Measurements from ENCODE around the gene TPSAB1.
"Not testable (repeated sequence)": the region's sequence is repeated elsewhere in the genome, so short reads cannot be mapped to it uniquely, and the experiment has no call there.

TPSAB1 gene

DNA sequence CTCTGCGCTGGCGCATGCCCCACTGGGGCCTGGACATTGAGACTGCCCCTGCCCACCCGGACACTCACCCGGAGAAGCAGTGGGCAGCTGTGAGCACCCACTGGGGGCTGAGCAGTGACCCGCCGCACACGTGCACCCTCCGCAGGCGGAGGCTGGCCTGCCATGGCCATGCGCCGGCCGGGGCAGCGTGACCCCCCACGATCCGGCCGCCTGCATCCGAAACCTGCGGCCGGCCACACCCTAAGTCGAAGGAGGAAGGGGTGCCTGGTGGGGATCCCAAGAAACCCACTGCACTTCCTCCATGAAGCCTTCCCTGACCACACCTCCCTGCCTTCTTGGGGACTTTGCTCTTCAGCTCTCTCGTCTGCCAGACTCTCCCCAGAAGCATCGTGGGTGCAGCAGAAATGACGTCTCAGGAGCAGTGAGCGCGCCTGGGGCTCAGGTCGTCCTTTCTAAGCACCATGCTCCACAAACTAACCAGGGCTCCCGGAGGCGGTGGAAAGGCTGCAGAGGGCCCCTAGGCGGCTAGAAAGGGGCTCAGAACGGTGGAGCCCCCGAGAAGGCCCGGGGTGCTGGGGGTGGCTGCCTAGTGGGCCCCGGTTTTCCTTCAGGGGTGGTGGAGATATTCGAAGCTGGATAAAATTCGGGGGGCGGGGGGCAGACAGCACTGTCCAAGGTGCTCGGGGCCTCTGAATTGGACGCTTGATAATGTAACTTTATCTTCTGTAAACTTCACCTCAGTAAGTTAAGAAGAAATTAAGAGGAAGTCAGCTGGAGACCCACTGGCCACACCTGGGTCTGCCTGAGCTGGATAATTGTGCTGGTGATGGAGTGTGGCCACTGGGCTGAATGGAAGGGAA is 16.9 kb upstream of the TPSAB1 start:
- DNase-seq (ENCODE audit: low read depth in 4 of 4, low spot score in 1 of 4) = no peak

DNA sequence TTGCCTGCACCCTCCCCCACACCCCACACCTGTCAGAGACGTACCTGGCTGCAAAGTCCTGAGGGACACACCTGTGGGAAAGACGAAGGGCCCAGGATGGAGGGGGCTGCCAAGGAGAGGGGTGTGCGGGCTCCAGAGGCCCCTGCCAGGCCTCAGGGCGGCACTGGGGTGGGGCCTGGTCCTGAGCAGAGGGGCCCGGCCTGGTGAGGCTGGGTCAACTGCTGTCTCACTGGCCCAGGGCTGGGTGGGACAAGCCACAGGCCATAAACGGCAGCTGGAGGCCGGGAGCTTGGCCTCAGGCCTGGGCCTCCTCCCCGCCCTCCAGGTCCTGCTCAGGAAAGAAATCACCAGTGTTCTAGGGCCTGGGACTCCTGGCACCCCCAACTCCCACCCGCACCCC is 15.9 kb upstream of the TPSAB1 start:
- no peak for DNase-seq (ENCODE audit: low read depth in 4 of 4, low spot score in 1 of 4)

DNA sequence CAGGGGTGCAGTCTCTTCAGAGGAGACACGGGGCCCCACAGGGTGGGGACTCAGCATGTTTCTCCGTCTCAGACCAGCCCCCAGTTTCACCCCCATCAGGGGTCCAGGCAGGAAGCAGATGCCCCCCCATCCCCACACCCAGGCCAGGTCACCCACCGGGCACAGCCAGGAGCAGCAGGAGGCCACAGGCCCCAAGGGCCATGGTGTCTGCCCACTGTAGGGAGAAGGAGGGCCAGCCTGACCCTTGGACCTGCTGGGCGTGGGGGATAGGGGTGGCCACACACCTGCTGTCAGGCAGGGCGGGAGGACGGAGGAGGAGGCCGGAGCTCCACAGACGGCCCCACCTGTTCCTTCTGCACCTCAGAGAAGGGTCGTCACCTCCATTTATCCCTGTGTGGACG is 15.5 kb upstream of the TPSAB1 start, which contains the start of gene TPSG1:
Gene TPSG1 (minus strand): TSS at position 218 of the 401 bp plus-strand sequence. CDS start 16 bp downstream, at position 202.
- no peak for DNase-seq (ENCODE audit: low read depth in 4 of 4, low spot score in 1 of 4)

DNA sequence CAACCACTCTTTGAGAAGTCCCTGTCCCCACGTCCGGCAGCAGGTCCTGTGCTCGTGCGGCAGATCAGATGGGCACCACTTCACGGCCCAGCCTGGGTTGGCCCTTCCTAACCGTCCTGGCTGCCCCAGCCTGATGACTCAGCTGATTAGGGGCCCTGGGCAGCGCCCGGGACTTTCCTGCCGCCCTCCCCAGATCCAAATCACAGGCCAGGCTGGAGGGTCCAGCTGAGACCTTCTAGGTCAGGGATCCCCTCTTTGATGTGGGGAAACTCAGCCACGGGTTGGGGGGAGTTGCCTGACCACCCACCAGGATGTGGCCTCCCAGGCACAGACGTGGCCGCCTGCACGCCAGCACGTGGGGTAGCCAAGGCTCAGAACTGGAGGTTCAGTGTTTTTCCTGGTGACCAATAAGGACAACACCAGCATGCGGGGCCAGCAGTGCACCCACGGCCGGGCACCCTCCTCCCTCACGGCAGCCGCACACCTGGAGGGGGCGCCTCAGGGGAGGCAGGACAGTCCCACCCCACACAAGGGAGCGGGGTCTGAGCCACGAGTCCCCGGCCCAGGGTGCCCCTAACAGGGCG is 14.7 kb upstream of the TPSAB1 start:
- DNase-seq (ENCODE audit: low read depth in 4 of 4, low spot score in 1 of 4) = not testable (repeated sequence)

DNA sequence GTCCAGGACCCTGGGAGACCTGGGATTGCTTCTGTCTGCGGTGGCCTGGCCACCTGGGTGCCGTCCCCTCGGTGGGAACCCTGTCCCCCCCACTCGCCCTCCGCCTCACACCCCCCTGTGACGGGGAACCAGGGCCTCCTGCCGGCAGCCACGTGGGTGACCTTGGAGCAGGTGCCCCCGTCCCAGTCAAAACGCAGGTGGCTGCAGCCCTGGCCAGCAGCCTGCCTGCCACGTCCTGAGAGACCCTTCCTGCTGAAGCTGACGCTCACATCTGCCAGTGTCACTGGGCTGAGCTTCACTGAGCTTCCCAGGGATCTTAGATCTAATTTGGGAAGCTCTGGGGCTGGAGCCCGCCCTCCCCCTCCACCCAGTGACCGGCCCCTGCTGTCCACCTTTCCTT is 13.8 kb upstream of the TPSAB1 start:
- not testable (repeated sequence) for DNase-seq (ENCODE audit: low read depth in 4 of 4, low spot score in 1 of 4)

DNA sequence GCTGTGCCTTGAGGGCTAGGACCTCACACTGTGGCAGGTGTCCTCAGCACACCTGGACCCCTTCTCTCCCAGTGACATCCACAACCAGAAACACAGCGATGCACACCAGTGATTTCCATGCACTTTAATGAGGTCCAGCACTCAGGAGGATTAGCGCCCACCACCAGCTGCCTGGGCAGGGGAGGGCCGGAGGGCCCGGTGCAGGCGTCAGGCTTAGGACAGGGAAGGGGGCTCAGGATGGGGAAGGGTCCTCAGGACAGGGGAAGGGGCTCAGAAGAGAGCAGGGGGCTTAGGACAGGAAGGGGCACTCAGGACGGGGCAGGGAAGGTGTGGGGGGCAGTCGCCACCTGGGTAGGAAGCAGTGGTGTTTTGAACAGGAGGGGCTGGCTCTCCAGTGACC is 12.3 kb upstream of the TPSAB1 start:
- DNase-seq (ENCODE audit: low read depth in 4 of 4, low spot score in 1 of 4) = not testable (repeated sequence)

DNA sequence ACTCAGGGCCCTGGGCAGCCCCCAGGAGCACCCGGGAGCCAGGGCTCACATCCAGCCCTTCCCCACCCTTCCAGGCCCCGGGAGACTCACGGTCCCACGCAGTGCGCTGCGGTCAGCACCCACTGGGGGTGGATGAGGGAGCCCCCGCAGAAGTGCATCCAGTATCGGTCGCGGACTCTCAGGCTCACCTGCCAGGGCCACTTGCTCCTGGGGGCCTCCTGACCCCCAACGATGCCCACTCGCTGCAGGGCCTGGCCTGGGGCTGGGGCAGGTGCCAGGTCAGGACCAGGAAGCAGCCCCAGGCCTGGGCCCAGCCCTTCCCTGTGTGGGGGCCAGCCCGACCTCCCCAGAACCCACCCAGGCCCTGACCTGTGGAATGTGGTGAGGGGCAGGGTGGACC is 11.0 kb upstream of the TPSAB1 start:
- not testable (repeated sequence) for DNase-seq (ENCODE audit: low read depth in 4 of 4, low spot score in 1 of 4)

DNA sequence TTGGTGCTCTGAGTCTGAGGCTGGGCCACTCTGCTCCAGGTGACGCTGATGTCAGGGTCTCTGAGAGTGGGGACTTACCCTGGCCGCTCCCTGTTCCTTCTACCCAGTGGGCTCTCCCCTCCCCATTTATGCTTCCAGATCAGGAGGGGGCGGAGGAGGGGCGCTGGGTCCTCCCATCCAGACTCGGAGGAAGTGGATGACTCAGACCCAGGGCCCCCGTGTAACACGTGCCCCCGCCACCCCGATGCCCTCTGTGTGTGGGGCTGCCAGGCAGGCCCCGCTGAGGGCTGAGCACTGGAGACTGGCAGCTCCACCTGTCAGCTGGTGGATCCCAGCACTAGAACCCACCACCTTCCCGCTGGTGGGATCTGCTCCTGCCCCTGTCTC is 10.4 kb upstream of the TPSAB1 start, which contains the start of gene TPSB2:
Gene TPSB2 (minus strand): TSS at position 101 of the 387 bp plus-strand sequence. CDS start 233 bp downstream, outside the sequence.
- DNase-seq (ENCODE audit: low read depth in 4 of 4, low spot score in 1 of 4) = not testable (repeated sequence)

DNA sequence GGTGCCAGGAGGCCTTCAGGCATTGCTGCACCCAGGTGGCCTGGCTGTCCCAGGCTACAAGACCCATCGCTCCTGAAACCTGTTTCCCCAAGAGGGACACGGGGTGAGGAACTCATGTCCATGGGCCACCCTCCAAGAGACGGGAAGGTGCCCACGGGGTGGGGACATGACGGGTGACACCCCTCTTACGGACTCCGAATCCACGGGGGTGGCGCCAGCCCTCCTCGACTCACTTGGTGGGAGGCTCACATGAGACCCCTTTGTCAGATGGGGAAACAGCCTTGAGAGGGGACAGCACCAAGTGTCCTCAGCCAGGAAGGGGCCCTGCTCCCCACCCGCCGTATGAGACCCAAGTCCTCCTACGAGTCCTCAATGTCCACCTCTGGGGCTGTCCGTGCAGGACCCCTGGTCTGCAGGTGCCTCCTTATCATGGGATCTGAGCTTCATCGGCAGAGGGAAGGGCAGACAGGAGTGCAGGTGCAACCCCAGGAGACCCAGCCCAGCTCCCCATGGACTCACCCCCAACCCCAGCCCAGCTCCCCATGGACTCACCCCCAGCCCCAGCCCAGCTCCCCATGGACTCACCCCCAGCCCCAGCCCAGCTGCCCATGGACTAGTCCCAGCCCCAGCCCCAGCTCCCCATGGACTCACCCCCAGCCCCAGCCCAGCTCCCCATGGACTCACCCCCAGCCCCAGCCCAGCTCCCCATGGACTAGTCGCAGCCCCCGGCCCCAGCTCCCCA is 9.9 kb upstream of the TPSAB1 start:
- not testable (repeated sequence) for DNase-seq (ENCODE audit: low read depth in 4 of 4, low spot score in 1 of 4)

DNA sequence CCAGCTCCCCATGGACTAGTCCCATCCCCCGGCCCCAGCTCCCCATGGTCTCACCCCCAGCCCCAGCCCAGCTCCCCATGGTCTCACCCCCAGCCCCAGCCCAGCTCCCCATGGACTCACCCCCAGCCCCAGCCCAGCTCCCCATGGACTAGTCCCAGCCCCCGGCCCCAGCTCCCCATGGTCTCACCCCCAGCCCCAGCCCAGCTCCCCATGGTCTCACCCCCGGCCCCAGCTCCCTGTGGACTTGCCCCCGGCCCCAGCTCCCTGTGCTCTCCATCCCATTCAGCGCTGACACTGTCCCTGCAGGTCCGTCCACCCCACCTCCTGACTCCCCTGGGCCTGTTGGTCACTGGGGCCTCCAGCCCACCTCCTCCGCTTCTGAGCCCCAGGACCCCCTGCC is 9.2 kb upstream of the TPSAB1 start:
- DNase-seq (ENCODE audit: low read depth in 4 of 4, low spot score in 1 of 4) = not testable (repeated sequence)

DNA sequence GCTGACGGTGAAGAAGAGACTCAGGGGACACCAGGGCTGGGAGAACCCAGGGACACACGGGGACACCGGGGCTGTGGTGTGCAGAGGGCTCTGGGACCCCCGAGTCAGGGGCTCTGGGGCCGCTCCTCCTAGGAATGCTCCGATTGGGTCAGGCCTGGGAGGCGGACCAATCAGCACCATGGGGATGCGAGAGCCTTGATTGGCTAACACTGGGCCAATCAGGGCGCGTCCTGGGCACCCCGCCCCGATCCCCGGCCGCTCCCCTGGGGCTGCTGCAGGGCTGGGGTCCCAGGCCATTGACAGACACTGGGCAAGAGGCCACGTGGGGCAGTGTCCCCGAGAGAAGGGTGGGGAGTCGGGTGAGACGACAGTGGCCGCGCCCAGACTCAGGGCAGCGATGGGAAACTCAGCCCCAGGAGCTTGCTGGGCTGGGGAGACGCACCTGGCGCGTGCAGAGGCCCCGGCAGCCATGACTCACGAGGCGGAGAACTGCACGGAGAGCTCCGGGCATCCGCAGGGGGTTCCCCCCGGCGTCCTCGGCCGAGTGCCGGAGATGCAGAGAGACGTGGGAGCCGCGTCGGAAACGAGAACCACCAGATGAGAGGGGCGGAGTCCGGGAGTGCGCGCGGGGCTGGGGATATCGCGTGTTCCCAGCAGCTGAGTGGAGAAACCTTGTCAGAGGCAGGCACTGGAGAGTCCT is 8.3 kb upstream of the TPSAB1 start:
- not testable (repeated sequence) for DNase-seq (ENCODE audit: low read depth in 4 of 4, low spot score in 1 of 4)

DNA sequence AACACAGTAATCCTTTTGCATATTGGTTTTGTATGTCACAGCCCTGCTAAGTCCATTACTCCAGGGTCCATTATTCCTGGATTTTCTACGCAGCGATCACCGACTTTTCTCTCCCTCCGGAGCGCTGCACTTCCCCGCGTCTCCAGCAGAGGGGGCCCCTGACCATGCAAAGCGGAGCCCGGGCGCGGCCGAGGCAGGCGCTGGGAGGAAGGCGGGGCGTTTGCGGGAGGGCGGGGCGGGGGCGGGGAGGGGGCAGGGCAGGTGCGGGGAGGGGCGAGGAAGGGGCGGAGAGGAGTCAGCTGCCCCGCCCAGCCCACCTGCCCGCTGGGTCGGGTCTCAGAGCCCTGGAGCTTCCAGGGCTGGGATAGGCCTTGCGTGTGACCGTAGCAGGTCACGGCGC is 3.8 kb upstream of the TPSAB1 start:
- DNase-seq (ENCODE audit: low read depth in 4 of 4, low spot score in 1 of 4) = not testable (repeated sequence)

DNA sequence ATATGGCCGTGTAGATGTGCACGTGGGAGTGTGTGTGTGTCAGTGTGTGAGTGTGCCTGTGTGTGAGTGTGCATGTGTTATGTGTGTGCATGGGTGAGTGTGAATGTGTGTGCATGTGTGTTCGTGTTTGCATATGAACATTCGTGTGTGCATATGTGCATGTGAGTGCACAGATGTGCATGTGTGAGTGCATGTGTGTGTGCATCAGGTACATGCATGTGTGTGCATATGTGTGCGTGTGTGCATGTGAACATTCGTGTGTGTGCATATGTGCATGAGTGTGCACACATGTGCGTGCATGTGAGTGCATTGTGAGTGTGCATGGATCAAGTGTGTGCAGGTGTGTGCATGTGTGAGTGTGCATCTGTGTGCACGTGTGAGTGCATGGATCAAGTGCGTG is 2.5 kb upstream of the TPSAB1 start:
- DNase-seq (ENCODE audit: low read depth in 4 of 4, low spot score in 1 of 4) = no peak

DNA sequence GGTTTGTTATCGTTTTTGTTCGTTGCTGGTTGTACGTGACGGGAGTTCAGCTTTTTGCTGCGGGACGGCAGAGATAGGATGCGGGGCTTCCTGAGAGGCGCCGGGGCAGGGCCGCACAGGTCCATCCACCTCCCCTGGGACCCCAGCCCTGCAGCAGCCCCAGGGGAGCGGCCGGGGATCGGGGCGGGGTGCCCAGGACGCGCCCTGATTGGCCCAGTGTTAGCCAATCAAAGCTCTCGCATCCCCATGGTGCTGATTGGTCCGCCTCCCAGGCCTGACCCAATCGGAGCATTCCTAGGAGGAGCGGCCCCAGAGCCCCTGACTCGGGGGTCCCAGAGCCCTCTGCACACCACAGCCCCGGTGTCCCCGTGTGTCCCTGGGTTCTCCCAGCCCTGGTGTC is 1.6 kb upstream of the TPSAB1 start:
- DNase-seq (ENCODE audit: low read depth in 4 of 4, low spot score in 1 of 4) = not testable (repeated sequence)

DNA sequence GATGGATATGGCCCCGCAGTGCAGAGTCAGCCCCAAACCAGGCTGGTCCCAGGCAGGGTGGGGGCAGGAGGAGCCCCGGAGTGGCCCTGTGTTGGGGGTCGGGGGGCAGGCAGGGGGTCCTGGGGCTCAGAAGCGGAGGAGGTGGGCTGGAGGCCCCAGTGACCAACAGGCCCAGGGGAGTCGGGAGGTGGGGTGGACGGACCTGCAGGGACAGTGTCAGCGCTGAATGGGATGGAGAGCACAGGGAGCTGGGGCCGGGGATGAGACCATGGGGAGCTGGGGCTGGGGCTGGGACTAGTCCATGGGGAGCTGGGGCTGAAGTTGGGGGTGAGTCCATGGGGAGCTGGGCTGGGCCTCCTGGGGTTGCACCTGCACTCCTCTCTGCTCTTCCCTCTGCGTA is 930 bp upstream of the TPSAB1 start:
- DNase-seq (ENCODE audit: low read depth in 4 of 4, low spot score in 1 of 4) = not testable (repeated sequence)

DNA sequence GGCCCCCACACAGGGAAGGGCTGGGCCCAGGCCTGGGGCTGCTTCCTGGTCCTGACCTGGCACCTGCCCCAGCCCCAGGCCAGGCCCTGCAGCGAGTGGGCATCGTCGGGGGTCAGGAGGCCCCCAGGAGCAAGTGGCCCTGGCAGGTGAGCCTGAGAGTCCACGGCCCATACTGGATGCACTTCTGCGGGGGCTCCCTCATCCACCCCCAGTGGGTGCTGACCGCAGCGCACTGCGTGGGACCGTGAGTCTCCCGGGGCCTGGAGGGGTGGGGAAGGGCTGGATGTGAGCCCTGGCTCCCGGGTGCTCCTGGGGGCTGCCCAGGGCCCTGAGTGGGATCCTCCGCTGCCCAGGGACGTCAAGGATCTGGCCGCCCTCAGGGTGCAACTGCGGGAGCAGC is 576 bp downstream of the TPSAB1 start:
- not testable (repeated sequence) for DNase-seq (ENCODE audit: low read depth in 4 of 4, low spot score in 1 of 4)

DNA sequence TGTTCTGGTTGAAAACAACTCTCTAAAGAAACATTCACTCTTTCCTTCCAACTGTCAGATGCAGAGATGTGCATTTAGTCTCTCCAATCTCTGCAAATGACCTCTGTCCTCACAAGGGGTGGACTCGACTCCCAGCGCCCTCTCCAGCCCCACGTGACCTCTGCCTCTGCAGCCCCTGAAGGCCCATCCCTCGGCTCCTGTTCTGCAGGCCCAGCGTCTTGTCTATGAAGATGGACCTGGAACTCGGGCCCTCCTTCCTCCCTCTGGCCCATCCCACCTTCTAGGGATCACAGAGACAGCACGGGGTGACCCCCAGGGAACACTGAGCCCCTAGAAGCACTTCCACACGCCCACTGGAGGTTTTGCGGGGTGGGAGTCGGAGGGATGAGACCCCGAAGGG is 2.9 kb downstream of the TPSAB1 start:
- DNase-seq (ENCODE audit: low read depth in 4 of 4, low spot score in 1 of 4) = not testable (repeated sequence)

DNA sequence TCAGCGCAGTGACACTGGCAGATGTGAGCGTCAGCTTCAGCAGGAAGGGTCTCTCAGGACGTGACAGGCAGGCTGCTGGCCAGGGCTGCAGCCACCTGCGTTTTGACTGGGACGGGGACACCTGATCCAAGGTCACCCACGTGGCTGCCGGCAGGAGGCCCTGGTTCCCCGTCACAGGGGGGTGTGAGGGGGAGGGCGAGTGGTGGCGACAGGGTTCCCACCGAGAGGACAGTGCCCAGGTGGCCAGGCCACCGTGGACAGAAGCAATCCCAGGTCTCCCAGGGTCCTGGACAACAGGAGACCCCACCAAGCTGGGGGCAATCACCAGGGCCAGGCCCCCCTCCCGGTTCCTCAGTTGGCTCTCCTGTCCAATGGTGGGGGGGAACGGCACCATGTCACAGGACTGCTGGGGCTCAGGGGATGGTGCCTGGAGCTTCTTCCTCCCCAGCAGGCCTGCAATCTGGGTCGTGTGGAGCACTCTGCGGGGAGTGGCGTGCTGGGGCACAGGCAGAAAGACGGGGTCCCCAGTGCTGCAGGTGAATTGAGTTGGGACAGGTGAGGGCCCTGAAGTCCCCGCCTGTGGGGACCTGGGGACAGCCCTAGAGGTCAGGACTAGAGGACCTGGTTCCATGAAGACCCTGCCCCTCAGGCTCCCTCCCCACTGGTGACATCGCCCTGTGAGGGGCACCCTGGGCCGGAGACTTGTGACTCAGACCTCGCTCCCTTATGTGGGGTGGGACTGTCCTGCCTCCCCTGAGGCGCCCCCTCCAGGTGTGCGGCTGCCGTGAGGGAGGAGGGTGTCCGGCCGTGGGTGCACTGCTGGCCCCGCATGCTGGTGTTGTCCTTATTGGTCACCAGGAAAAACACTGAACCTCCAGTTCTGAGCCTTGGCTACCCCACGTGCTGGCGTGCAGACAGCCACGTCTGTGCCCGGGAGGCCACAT is 3.7 kb downstream of the TPSAB1 start:
- DNase-seq (ENCODE audit: low read depth in 4 of 4, low spot score in 1 of 4) = not testable (repeated sequence)

DNA sequence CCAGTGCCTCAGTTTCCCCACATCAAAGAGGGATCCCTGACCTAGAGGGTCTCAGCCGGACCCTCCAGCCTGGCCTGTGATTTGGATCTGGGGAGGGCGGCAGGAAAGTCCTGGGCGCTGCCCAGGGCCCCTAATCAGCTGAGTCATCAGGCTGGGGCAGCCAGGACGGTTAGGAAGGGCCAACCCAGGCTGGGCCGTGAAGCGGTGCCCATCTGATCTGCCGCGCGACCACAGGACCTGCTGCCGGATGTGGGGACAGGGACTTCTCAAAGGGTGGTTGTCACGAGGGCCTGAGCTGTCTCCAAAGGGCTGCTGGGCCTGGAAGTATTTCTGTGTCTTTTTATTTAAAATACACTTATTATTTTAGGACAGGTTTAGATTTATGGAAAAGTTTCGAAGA is 4.4 kb downstream of the TPSAB1 start:
- no peak for DNase-seq (ENCODE audit: low read depth in 4 of 4, low spot score in 1 of 4)

DNA sequence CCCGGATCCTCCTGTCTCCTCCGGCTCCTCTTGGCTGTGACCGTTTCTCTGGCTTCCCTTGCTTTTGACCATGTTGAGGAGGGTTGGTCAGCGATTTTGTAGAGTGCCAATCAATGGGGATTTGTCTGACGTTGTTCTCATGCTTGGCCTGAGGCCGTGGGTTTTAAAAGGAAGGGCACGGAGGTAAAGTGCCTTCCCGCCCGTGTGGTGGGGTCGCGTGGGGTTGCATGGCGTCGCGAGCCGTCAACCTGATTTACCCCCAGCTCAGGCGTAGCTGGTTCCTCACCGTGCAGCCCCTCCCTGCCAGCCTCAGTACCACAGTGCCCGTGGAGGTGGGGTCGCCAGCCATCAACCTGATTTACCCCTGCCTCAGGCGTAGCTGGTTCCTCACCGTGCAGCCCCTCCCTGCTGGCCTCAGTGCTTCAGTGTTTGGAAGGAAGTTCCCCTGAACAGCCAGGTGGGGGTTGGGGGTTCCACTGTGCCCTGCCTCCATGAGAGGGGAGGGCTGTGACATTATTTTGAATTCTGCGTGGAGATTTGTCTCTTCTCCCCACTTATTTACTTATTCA is 5.0 kb downstream of the TPSAB1 start:
- no peak for DNase-seq (ENCODE audit: low read depth in 4 of 4, low spot score in 1 of 4)

Data from stimulated activated CD4-positive, alpha-beta T cell treated with anti-CD3 and anti-CD28 coated beads, Interleukin-1b, Interleukin-23, amount 100 ng/mL, for 24 hours (primary cell).